GM19238 (cell line): ENCODE data around the gene CYB5RL.
"Not testable (repeated sequence)": the region's sequence is repeated elsewhere in the genome, so short reads cannot be mapped to it uniquely, and the experiment has no call there.

ENCODE experiments used
- DNase-seq: peaks from one replicate; pipeline ENCODE4 v3.0.0; 2011; ENCODE audit warnings: low spot score; ENCODE audit not compliant: insufficient read length

The CYB5RL gene, protein sequence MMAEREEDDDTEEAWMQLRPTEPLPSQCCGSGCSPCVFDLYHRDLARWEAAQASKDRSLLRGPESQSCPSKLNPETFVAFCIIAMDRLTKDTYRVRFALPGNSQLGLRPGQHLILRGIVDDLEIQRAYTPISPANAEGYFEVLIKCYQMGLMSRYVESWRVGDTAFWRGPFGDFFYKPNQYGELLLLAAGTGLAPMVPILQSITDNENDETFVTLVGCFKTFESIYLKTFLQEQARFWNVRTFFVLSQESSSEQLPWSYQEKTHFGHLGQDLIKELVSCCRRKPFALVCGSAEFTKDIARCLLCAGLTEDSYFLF

DNA sequence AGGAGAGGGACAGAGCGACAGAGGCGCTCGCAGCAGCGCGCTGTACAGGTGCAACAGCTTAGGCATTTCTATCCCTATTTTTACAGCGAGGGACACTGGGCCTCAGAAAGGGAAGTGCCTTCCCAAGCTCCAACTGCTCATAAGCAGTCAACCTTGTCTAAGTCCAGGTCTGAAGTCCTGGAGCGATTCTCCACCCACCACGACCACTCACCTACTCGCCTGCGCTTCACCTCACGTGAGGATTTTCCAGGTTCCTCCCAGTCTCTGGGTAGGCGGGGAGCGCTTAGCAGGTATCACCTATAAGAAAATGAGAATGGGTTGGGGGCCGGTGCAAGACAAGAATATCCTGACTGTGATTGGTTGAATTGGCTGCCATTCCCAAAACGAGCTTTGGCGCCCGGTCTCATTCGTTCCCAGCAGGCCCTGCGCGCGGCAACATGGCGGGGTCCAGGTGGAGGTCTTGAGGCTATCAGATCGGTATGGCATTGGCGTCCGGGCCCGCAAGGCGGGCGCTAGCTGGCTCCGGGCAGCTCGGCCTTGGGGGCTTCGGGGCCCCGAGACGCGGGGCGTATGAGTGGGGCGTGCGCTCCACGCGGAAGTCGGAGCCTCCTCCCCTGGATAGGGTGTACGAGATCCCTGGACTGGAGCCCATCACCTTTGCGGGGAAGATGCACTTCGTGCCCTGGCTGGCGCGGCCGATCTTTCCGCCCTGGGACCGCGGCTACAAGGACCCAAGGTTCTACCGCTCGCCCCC lies at the start of gene CYB5RL, which contains the start of gene MRPL37:
TSS of gene CYB5RL (minus strand) at position 266 of the 754 bp plus-strand sequence. CDS start 4,414 bp downstream, outside the sequence.
TSS of gene MRPL37 (plus strand) at position 403 of the 754 bp plus-strand sequence. CDS start at position 480, 77 bp downstream.
- peak; percentile 95 for DNase-seq

DNA sequence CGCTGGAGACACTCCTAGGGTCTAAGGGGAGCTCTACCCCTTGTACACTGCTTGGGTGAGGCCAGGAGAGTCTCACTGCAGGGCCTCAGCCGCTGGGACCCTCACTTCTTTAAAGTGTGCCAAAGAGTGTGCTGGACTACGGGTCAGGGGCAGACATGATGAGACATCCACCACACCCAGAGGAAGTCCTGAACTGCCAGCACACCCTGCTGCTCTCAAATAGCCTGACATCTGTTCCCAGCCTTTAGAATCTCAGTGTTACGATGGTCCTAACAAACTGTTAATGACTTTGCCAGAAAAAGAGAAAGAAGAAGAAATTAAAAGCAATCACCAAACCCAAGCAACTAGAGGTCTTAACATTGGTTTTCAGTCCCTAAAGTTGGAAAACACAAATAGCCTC lies 49.1 kb upstream of the CYB5RL start:
- no peak for DNase-seq

DNA sequence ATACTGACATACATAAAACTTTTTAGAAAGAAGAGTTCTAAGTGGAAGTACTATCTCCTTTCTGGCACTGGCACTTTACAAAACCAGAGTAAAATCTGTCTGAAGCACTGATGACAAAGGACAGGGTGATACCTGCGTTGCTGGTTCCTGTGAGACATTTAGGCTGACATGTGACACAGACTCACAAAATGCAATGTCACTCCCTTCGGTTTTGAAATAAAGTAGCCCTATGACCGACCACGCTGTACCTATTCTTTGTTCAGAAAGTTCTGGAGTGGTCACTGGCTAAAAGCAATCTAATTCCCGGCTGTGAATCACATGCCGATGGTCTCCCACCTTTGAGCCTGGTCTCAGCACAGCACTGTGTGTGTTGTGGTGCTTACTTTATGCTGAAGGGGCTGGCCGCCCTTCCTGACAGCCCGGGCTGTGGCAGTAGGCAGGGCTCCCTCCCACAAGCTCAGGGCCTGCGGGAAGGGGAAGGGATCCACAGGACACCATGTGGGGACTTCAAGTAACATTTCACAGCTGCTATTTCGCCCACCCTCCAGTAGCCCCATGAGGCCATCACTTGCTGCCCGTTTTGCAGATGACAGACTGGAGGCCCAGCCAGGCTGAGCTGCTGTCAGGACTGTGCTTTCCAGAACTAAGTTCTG lies 48.2 kb upstream of the CYB5RL start:
- DNase-seq, result no peak

DNA sequence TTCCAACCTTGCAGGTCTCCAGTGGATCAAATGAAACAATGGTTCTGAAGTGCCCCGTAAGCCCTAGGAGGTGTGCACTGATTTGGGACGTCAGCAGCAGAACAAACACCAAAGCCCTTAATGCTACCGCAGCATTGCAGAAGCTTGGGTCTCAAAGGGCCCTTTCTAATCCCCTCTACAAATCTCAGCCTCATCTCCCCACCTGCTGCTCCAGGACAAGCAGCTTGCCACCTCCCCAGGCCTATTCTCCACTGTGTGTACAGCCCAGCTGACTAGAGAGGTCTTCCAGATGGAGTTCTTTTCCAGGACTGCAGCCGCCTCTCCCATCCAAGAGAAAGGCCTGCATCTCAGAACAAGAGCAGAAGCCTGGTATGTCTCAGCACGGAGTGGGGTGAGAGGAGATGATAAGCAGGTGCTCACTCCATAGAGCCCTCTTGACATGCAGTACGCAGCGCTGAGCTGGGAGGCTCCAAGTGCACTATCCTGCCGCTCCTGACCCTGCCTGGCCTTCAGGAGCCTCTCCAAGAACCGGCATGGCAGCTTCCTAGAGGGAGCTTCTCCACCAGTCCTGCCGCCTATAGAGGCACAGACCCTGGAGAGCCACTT lies 46.4 kb upstream of the CYB5RL start:
- no peak for DNase-seq

DNA sequence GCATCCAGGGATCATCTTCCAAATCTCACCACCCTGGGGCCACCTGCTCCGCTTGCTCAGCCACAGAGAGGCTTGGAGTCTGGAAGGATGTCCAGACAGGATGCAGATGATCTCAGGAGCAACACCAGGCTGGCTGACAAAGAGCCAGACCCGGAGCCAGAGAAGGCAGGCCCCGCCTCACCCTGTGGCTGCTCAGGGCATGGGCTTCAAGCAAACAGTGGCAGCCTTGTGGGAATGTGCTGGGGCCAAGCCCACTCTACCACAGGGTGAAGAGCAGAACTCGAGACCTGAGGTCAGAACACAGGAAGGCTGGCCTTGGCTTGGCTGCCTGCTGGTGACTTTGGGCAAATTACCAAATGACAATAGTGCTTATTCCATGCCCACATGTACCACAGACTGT lies 45.7 kb upstream of the CYB5RL start:
- DNase-seq, result no peak

DNA sequence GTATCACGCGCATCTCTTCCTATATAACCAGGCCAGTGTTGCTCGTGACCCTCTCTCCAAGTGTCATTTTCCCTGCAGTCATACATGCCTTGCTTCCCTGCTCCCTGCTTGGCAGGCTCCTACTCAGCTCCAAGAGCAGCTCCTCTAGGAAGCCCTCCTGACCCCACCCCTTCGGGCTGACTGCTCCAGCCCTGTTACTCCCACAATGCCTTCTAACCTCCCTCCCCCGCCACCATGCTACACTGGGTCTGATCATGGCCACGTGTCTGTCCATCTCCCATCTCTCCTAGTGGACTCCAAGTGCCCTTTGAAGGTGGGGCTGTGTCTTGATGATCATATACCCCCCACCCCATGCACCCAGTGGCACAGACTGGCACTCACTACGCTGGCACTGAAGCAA lies 44.8 kb upstream of the CYB5RL start:
- DNase-seq, result no peak

DNA sequence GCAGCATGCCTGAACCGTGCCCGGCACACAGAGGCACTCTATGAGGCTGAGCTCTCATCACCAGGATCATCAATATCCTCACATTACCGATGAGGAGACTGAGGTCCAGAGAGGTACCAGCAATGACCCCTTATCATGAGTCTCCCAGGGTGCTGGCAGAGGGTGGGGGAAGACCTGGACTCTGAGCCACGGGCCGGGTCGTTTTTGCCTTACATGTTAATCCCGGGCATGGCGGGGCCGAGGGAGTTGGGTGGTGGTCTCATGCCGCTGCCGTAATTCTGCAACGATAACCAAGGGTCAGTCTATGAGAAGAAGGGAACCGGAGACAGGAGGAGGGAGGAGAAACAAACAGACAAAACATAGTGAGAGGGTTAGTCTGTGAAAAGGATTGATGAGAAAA lies 43.2 kb upstream of the CYB5RL start:
- no peak for DNase-seq

DNA sequence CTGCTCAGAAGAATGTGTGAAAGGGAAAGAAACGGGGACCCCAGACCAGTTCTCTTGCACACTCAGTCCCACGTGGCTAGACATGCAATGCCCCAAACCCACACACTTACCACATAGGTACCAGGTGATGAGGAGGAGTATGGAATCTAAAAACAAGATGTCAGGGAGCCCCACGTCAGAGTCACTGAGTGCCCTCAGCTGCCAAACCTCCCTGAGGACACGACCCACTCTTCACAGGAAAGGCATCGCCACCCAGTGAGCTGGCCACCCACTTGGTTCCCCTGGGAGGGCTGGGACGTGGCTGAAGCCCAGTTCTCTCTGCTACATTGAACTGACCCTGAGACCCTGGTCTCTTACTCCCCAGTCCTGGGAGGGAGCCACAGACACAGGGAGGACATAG lies 41.5 kb upstream of the CYB5RL start:
- DNase-seq, result no peak

DNA sequence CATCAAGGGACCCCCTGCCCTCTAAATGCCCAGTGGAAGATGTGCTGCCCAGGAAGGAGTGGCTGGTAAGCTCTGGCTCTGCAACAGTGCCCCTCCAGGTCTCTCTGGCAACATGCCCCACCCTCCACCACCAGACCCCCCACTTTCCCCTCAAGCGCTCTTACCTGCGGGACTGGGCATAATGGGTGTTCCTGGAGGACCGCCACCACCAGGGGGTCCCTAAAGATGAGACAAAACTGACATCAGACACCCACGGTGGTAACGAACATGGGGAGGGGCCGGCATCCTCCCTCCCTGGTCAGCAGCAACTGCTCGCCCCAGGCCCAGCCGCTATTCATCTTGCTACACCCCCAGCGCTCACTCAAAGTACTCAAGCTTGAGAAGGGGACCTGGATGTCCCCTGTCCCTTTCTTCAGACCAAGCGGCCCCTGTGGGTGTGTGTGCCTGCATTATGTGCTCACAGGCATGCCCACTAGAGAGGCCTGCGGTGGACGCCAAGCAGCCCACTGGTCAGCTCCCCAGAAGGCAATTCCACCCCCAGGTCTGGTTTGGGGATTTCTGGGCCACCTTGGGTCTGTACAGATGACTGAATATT lies 41.0 kb upstream of the CYB5RL start:
- no peak for DNase-seq

DNA sequence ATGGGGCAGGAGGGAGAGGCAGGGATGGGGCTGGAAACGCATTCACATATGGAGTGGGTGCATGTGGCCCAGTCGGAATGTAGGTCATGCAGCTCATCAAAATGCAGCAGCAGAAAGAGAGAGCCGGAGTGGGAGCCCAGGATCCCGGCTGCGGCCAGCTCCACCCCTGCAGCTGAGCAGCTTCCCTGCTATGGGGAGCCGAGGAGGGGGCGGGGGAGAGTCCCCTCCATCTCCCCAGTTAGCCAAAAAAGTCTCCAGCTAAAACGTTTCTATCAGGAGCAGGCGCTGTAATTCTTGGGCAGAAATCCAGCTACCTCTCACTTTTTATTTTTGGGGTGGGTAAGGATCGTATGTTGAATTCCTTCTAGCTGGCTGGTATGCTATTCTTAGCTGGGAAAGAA lies 39.8 kb upstream of the CYB5RL start:
- DNase-seq, result no peak

DNA sequence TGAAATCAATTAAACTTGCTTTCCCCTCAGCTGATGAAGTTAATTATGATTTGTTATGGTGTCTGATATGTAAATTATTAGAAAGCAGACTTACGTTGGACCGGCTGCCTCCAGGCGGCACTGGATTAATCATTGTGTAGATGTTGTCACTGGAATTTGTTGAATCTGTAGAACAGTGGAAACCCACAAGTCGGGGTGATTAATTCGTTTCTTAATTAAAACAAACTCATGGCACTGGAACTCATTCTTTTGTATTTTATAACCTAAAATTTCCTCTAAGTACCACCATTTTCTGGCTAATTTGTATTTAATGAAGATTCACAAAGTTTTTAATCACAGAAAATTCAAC lies 39.2 kb upstream of the CYB5RL start:
- DNase-seq, result no peak

DNA sequence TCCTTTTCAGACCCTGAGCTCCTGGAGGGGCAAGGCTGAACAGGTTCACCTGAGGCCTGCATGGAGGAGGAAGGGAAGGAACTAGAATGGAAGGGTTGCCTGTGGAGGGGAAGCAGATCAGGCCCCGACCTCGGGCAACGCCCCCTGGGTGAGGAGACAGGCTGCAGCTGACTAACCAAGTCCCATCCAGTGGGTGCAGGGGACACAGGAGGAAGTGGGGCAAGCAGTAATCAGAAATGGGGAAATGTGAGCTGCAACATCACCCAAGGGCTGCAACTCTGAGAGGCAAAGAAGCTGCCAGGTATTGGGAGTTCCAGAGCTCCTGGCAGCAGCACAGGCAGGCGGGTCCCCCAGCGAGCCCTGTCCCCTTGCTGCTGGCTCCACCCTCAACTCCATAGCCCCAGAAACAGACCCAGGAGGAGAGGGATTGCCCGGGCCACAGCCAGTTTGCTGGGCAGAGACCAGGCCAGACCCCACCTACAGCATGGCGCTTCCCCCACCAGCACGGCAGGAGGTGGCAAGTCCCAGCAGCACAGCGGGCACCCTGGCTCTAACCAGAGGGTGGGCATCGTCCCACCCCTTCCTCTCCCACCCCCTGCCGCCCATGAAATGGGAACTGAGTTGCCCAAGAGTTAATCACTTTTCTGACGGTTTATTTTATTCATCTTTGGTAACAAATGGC lies 38.7 kb upstream of the CYB5RL start:
- DNase-seq, result no peak

DNA sequence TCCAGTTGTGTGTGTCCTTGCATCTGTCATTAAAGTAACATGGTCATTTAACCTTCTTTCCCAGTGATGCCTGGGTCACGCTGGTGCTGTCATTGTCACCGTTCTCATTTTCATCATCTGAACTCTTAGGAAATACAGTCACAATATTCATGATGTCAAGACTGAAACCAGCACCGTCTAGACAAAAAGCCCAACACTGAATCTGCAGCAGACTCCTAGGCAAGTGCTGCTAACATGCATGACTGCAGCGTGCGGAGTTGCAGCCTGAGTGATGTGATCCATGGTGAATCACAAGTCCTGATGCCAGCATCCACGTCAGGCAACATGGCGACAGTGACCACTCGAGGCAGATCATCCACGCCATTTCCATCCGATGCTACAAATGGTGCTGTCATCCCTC lies 37.8 kb upstream of the CYB5RL start:
- DNase-seq, result no peak

DNA sequence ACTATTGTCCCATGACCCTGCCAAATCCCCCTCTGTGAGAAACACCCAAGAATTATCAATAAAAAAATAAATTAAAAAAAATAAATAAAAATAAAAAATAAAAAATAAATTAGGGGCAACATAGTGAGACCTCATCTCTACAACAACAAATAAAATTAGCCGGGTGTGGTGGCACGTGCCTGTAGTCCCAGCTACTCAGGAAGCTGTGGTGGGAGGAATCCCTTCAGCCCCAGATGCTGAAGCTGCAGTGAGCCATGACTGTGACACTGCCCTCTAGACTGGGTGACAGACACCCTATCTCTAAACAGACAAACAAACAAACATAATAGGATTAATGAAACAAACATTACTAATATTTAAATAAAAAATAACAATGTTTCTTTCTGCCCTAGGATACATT lies 34.5 kb upstream of the CYB5RL start:
- DNase-seq, result no peak

DNA sequence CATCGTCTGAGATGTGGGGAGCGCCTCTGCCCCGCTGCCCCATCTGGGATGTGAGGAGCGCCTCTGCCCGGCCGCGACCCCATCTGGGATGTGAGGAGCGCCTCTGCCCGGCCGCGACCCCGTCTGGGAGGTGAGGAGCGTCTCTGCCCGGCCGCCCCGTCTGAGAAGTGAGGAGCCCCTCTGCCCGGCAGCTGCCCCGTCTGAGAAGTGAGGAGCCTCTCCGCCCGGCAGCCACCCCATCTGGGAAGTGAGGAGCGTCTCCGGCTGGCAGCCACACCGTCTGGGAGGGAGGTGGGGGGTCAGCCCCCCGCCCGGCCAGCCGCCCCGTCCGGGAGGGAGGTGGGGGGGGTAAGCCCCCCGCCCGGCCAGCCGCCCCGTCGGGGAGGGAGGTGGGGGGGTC lies 33.4 kb upstream of the CYB5RL start:
- DNase-seq, result not testable (repeated sequence)

DNA sequence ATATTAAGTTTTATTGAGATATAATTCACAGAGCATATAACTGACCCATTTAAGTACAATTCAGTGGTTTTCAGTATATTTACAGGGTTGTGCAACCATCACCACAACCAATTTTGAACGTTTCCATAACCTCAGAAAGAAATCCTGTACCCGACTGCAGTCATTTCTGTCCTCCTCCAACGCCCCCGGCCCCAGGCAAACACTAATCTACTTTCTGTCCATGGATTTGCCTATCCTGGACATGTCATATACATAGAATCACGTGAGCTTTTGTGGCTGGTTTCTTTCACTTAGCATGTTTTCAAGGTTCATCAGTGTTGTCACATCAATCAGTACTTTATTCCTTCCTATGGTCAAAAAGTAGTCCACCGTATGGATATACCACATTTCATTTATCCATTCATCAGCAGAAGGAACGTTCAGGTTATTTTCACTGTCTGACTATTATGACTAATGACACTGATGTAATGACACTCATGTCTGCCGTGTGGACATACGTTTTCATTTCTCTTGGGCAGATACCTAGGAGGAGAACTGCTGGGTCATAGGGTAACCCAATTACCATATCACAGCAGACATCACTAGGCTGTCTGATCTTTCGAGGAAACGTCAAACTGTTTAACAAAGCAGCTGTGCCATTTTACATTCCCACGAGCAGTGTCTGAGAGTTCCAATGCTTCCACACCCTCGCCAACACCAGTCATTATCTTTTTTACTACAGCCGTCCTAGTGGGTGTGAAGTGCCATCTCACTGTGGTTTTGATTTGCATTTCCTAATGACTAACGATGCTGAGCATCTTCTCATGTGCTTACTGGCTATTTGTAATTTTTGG lies 30.9 kb upstream of the CYB5RL start:
- no peak for DNase-seq

DNA sequence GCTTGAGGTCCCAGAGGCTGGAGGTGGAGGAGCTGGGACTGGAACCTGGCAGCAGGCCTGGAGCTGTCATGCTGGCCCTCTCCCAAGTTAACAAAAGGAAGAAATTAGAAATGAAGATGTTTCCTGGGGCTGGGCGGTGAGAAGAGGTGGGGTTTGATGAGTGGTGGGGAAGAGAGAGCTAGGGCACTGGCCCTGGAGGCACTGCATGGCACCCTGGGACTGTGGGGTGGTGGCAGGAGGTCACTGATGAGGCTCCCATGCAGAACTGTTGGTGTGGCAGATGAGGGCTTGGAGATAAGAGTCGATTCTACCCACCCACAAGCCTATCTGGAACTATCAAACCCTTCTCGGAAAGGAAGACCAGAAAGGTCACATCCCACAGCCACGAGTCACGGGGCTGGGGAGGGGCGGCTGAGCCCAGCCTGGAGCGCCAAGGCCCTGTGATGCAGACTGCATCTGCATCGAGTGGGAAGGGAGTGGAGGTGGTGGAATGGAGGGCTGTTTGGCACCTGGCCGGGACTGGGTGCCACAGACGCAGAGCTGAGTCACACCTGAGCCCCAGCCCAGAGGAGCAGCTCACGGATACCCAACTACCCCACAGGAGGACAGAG lies 29.6 kb upstream of the CYB5RL start:
- no peak for DNase-seq

DNA sequence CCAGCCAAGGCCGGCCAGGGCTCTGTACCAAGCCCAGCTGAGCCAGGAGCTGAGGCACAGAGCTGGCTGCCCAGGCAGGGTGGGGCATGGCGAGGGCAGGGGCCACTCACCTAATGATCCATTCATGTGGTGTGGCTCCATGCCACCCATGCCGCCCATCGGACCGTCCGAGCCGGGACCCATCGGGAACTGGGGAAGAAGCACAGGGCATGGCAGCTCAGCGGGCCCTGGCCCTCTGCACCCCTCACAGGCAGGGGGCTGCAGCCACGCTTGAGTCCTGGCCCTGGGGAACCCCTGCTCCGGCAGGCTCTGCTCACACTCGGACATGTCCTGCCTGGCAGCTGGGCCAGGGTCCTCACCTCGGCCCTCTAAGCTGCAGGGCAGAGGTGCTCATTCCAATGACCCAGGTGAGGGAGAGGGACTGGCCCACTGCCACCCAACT lies 28.8 kb upstream of the CYB5RL start:
- DNase-seq, result no peak

DNA sequence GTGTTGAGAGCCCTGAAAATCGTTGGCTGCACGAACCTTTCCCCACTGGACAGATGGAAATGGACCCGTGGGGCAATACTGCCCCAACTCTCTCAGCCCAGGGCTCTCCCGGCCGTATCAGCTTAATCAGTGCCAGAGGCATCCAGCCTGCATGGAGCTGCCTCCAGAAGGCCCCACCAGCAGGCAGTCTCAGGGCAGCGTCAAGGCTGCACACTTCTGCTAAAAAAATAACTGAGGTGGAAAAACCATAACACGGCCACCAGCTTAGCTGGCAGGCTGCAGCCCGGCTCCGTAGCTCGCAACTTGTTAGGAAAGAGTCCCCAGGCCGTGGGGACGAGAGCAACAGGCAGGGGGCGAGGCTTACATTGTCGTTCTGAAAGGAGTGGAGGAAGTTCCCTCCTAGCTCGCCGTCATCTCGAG lies 28.1 kb upstream of the CYB5RL start:
- no peak for DNase-seq
